AG08396 (cell line): ENCODE data around the gene TNIK.

ENCODE experiments used
- DNase-seq: peaks from one replicate; pipeline ENCODE4 v3.0.0; 2012; ENCODE audit warnings: low spot score, mixed read lengths

Gene TNIK

DNA sequence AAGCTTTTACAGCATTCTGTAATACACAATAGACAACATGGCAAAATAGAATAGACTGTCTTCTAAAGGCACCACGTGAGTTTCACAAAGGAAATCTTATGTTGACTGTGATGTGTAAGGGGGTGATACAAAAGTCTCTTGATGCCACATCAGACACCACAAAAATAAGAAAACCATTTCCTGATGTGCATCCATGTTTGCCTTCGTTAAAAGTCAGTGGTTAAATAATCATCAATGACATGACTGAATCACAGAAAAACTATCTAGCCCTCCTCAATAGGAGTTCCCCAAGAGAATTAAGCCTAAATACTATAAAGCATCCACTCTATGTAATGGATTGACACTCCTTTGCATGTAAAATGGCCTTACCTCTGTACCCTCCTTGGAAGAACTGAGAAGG, 235.0 kb downstream of the TNIK start:
- no peak for DNase-seq

DNA sequence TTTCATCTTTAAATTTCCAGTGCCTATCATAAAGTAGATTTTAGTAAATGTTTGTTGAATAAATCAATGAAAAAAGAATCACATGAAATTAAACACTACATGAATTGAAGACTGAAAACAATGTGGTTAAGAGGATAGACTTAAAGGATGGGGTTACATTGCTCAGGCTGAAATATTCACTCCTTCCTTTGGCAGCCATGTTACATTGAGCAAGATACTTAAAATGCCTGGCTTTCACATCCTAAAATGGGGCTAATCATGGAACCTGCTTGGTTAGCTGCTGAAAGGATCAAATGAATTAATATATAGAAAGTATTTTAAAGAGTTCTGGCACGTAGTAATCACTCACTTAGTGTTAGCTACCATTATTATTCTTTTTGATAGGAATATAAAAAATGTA, 236.8 kb downstream of the TNIK start:
- DNase-seq, result no peak

DNA sequence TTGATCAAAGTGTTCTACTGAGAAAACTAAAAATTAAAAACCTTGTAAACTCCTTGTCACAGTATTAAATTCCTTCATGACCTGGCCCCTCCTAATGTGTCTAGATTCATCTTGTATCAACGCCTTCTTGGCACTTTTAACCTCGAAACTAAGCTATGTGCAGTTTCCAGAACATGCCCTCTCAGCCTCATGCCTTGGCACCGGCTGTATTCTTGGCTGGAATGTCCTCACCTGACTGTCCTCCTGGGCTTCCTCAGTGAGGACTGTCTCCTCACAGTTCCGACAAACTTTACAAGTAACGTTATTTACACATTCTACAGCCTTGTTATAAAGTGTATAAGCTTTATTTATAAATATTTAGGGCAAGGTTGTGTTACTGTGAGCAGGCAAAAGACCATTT, 237.2 kb downstream of the TNIK start:
- DNase-seq, result no peak

DNA sequence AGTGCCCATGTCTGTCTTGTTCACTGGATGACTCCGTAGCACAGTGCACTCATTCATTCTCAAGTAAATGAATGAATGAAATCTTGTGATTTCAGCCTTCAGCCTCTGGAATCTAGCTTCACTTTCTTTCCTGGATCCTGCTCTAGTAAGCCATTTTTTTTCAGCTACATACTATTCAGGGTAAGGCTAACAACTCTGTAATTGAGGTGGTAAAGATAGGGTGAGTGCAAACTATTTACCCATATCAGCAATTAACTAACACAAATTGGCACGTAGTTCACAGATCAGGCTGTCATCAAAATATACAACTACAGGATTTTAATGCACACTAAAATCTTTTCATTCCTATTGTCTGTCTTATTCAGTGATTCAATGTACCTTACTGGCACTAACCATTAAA, 238.6 kb downstream of the TNIK start:
- DNase-seq, result no peak

DNA sequence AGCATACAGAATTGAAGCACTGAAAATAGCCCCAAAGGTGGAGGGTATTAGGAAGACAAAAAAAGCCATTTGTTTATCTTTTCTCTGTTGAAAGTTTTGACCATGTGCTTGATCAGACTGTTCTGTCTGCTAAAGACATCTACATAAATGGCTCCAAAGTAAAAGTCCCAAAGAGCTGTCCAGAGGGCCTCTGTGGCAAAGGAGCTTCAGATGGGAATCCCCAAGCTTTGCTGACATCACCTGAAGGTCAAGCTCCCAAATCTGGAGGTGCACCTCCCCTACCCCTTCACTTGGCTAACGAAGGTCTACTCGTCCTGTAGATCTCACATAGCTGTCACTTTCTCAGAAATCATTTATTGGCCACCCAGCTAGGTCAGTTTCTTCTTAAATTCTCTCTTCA, 239.1 kb downstream of the TNIK start:
- no peak for DNase-seq

DNA sequence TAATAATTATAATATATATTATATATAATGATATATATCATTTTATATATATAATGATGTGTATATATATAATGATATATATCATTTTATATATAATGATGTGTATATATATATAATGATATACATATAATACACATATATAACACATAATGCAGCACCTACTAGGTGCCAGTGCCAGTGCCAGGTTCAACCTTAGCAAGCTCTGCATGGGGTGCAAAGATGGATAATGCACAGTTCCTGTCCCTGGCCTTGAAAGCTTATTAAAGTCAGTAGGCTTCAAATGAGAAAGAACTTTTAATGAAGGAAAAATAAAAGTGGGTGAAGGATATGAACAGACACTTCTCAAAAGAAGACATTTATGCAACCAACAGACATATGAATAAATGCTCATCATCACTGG, 240.9 kb downstream of the TNIK start:
- DNase-seq, result no peak

DNA sequence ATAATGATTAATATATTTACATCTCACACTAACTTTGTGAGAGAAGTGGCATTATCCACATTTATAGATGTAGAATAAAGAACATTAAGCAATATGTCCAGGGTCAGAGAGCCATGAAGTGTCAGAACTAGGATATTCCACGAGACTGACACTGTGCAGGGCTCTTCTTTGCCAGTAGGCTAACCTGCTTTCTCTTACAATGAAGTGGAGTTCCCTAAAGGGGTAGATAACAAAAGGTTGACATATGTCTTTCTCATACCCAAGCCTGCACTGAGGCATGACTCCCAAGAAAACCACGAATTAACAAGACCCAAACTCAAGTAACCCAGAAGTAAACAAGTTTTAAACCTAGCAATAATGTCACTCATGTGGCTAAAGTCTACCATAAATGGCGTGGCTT, 242.1 kb downstream of the TNIK start:
- no peak for DNase-seq

DNA sequence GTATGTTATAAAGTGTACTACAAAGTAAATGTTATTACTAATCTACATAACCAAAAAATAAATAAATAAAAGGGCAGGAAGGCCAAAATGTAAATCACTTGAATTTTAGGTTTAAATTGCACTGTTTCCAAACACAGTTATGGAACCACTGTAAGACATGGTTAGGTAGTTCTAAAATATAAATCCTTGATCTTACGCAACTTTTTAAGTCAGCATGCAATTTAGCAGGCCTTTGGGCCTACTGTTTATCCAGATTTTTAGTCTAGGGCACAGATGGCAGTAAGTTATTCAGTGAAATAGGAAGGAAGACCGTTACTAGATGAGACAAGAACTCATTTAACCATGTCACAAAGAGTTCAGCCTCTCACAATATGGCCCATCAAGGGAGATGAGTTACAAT, 246.3 kb downstream of the TNIK start:
- no peak for DNase-seq

DNA sequence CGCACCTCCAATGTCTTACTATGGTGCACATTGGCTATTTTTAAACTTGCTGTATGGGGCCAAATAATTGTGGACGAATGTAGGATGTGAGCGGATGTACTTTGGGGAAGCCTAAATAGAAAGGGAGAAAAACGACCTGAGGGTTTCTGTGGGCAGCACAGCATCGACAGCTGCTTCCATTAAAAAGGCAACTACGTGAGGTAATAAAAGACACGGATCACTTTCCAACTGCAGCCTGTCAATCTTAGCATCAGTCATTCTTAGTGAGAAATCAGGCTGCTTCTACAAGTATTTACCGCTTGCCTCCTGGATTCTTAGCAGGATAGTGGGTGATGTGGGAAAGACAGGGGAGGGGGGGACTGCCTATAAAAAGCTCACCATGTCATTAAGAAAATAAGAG, 247.0 kb downstream of the TNIK start:
- no peak for DNase-seq

DNA sequence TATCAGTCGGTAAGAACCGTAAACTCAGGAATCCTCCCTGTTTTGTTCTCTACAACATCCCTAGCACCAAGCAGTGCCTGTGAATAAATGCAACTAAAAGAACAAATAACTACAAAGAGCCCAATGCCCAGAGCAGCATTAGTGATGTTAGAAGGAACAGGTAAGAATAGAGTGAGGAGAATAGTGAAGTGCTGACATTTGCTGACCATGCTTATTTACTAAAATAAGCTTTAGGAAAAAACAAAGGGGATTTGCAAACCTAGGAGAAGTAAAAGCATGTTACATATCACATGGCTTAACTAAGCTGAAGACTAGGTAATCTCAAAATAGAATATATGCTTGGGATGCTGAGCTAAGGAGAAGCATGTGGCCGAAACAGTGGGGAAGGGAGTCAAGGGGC, 247.6 kb downstream of the TNIK start:
- DNase-seq, result no peak

DNA sequence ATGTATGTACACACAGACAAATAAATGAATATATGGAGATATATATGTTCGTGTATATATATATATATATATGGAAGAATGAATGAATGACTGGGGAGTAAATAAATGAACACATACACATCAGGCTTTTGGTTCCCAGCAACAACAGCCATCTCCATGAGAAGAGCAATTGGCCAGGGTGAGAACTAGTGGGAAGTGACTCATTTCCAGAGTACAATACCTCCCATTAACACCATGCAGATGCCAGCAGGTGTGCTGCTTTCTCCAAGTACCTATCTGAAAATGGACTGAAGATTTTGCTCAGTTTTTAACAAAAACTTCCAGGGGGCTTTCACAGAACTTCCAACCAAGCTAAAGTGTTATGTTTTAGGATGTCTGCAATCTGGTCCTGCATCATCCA, 253.9 kb downstream of the TNIK start:
- no peak for DNase-seq

DNA sequence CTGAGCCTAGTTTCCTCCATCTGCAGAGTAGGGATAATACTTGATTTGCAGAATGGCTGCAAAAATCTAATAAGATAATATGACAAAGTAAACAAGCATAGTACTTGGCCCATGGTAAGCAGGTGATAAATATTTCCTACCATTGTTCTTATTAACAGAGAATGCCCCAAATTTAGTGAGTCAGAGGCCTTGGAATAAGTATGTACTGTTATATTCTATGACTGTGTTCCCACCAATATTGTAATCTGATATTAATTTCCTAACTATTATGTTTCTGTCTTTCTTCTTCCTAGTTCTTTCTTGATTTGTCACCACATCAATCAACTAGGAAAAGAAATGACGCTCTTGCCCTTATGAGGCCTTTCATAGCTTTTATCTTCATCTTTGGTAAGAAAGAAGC, 255.3 kb downstream of the TNIK start:
- DNase-seq, result no peak

DNA sequence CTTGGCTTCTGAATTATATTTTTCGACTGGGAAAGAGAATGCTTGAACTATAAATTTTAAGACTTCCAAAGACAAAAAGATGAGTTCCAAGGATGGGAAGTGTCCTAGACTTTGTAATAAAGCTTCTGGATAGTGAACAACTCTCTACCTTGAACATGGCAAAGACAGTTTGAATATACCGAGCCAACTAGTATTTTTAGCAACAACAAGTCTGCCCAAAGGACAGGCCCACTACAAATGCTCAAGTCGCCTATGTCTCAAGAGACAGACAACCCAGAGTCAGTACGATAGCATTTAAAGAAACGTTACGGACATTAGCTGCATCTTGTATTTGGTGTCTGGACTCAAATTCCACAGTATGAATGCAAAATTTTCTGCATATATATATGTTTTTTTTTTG, 258.4 kb downstream of the TNIK start:
- no peak for DNase-seq

DNA sequence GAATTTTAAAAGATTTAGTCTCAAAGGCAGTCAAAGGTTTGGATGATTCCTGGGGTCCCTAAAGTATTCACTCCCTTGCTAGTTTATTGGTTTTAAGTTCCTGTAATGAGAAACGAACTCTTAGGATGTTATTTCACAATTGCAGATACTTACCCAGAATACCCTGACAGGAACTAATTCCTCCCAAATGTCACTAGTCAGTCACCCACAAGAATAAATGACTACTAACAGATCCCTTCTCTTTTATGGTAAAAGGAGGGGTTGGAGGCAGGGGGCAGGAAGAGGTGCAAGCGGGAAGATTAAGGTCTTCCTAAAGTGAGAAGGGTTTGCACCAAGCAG, 259.5 kb downstream of the TNIK start:
- no peak for DNase-seq

DNA sequence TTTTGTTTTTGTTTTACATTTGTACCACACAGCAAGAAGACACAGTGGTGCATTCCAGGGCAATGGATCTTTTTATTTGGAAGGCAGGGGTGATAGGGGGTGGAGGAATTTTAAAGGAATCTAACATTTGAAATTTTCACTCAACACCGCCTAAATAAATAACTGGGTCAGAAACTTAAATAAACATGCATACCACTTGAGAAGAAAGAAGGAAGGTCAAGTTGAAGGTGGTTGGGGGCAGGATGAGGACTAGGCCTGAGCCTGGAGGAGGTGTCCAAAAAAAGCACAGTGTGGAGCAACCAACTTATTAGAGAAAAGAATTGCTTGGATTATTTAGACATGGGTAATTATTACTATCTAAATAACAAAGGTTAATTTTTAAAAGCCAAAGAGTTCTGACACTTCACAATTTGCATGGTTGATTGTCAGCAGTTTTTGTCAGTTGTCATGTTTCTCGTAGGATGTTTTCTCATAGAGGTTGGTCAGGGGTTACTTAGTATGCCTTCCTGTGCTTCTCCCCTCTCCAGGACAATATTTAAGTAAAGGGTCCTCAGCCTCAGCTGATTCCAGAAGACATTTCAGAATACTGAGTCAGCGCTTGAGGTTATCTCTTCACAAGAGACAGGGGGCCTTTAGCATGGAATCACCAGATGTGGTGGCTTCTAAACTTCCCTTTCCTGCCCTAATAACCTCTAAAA, 260.0 kb downstream of the TNIK start:
- DNase-seq, result no peak

DNA sequence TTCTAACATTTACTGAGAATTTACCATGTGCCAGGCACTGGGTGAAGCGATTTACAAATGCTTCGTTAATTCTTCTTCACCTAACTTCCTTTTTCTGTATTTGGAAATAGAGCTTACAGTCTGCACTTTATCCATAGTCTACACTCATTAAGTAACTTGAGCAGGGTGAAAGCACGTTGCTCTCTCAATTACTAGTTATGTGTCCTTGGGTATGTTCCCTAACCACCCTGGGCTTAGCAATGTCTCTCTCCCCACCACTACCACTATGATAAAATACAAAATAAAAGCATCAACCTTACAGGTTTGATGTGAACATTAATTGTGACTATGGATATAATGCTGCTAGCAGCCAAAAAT, 260.8 kb downstream of the TNIK start:
- no peak for DNase-seq

DNA sequence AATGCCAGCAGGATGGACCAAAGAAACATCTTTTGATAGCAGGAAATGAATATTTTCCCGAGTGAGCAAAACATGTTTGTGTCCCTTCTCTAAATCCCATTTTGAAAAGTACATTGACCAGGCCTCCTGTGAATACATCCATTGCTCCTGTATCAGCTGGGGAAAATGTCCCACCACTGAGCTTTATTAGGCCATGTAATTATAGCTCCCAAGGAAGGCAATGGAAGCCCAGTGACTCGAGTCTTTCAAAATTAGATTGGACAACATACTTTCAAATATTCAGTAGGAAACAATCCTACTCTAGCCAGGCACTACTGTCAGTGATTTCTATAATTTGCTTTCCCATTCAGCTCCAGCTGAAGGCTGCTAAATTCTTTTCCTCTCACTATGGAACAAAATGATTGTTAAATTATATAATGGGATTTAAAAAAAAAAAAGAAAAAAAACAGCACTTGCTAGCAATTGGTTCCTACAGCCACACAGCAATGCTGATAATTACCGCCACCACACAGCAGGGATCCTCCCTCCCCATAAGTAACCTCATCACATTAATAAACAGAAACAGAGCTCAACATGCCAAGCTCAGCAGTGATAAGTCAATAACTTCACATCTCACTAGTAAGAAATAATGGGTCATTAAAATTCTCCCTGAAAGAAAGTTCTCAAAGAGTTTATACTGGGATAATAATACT, 261.3 kb downstream of the TNIK start:
- no peak for DNase-seq

DNA sequence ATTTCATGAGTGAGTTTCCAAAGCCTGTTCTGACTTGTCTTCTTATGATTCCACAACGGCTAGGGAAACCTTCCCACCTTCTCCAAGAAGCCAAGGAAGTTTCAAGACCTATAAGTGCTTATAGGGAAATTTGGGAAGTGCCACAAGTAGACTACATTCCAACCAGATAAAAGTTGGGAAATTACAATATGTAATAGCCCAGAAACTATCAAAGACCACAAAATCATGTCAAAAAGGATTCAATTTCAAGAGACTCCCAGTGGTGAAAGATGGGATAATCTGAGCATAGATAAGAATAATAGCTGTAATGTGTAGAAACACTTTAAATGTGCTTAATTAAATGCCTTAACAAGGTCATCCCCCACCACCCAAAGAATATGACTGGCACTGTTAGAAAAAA, 264.5 kb downstream of the TNIK start:
- no peak for DNase-seq

DNA sequence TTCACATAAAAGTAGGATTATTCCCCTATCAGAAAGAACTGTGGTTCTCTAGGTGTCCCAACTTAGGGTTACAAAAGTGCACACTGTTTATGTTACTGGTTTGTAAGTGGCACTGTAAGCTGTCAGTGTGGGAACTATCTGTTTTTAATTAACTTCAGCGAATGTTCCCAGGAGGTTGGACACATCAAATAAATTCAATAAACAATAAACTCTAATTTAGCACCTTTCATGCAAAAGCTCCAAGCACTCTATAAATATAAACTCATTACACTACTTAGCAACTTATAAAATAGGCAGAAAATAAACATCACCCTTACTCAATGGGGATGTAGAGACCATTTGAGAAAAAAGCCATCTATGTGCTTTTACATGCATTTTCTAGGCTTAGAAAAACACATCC, 265.2 kb downstream of the TNIK start:
- DNase-seq, result no peak

DNA sequence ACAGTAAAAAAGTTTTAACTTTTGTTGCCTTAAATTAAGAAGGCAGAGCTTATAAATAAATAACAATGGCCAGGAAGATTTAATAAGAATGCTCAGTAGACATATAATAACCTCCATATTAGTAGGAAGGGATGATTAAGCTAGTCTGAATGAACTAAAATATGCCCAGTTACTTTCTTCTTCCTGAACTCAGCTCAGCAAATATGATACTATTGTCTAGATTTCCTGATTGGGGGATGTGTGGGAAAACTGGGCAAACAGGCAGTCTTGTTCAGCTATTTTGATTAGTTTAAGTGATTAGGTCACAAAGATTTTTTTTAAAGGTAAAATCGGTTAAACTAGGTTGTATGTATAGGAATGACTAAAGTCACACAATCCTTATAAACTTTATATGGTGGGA, 266.5 kb downstream of the TNIK start:
- DNase-seq, result no peak

DNA sequence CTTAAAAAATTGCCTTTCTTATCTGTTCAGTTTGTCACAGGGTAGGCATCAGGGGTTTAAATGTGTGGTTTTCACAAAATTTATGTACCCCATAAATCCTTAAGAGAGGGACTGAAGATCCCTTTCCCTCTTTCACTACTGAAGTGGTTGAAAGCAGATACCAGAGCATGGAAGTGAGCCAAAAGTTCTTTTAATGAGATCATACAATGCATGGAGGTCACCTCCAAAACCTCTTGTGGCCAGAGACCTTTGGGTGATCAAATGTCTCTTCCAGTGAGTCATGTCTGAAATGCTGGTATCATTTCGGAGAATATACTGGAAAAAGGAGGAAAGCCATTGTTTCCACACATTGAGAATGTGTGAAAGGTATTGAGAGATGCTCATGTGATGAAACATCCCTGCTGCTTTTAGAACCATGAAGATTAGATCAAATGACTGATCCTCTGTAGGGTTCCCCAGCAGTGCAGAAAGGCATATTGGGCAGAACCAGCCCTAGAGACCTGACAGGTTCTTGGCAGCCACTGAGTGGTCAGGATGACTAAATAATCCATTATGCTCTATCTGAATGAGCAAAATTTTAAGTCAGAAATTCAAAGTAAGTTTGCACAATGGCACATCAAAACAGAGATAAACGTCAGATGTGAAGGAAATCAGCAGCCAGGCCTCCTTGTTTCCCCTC, 267.9 kb downstream of the TNIK start:
- DNase-seq, result peak; percentile 43

DNA sequence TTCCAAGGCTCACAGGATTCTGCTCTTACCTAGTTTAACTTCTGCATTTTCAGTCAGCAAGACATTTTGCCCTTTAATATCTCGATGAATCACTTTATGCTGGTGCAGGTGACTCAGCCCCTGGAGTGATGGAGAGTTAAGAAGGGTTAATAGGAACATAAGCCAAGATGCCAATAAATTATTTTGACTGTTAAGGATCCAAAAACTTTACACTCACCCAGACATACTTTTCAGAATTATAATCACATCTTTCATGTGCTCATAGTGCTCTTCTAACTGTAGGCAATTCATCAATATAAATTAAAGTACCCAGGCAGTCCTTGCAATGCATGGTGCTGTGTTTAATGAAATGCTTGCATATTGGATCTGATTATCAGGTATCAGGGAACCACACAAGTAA, 269.5 kb downstream of the TNIK start:
- DNase-seq, result no peak

DNA sequence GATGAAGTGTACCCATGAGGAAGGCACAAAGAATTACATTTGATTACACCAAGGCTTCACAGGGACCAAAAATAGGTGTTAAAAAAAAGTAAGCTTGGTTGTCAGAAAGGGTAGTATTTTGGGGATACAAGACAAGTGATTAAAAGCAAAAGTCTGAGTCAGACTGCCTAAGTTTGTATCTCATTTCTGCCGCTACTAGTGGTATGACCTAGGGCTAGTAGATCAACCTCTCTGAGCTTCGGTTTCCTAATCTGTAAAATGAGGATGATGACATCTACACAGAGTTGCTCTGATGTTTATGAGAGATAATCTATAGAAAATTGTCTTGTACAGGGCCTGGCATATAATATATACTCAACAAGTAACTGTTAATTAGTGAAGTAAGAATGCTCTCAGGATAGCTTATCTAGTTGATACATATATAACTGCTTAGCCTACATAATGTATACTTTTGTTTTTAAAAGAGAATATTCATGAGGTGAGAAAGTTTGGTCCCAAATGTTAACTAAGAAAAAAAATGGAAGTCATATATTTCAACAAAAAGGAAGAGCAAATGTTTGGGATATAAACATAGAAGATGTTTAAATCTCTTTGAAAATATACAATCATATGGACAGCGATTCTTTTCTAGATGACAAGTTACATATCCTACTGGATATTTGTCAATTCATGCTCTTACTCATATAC, 270.7 kb downstream of the TNIK start:
- DNase-seq, result no peak
